GM23338 (cell line): ENCODE data around the gene PUM2.

Source experiments
- CREB1 ChIP-seq: fragments of 250-450 bp; sonication (Bioruptor Pico); IDR thresholded peaks from 2 replicates; pipeline ENCODE4 v1.5.0; 2020; ENCODE audit warnings: low read depth, mild to moderate bottlenecking, moderate library complexity
- EZH2 ChIP-seq: fragments of 200-600 bp; sonication (generic); IDR thresholded peaks from one replicate; pipeline ENCODE4 v1.8.0; 2017; ENCODE audit warnings: antibody characterized with exemption, mild to moderate bottlenecking, low read depth; ENCODE audit not compliant: unreplicated experiment
- EZH2phosphoT487 ChIP-seq: fragments of 200-600 bp; sonication (generic); IDR thresholded peaks from one replicate; pipeline ENCODE4 v1.8.1; 2018; ENCODE audit warnings: antibody characterized with exemption; ENCODE audit not compliant: unreplicated experiment
- JUNB ChIP-seq: IDR thresholded peaks from one replicate; pipeline ENCODE4 v1.6.1; 2016; ENCODE audit warnings: antibody characterized with exemption; ENCODE audit not compliant: unreplicated experiment
- NANOG ChIP-seq: IDR thresholded peaks from 2 replicates; pipeline ENCODE4 v1.6.1; 2016; ENCODE audit warnings: antibody characterized with exemption, borderline replicate concordance
- POLR2AphosphoS5 ChIP-seq: IDR thresholded peaks from 2 replicates; pipeline ENCODE4 v1.6.1; 2016; ENCODE audit warnings: antibody characterized with exemption, low read depth
- STAT1 ChIP-seq: IDR thresholded peaks from one replicate; pipeline ENCODE4 v1.6.1; 2016; ENCODE audit warnings: antibody characterized with exemption; ENCODE audit not compliant: unreplicated experiment
- ZNF114 ChIP-seq: fragments of 250-450 bp; sonication (Bioruptor Pico); IDR thresholded peaks from 2 replicates; pipeline ENCODE4 v1.5.0; 2020; ENCODE audit warnings: mild to moderate bottlenecking, moderate library complexity
- ZNF331 ChIP-seq: fragments of 250-450 bp; sonication (Bioruptor Pico); IDR thresholded peaks from 2 replicates; pipeline ENCODE4 v1.5.0; 2020; ENCODE audit warnings: low read depth, mild to moderate bottlenecking, moderate library complexity
- TF ChIP-seq, protein P1 (sequence below), 2 experiments: fragments of 200-600 bp in 1 of 2; sonication (generic) in 1 of 2; conservative IDR thresholded peaks; 2 replicates each; pipeline versions ENCODE4 v1.5.1 to v1.6.1; 2016 to 2017; ENCODE audit warnings: antibody characterized with exemption in 2 of 2, low read depth in 2 of 2, mild to moderate bottlenecking in 2 of 2, moderate library complexity in 1 of 2
- TF ChIP-seq, protein P2 (sequence below): IDR thresholded peaks from 2 replicates; pipeline ENCODE4 v1.6.1; 2016; ENCODE audit warnings: antibody characterized with exemption
- TF ChIP-seq, protein P3 (sequence below): IDR thresholded peaks from one replicate; pipeline ENCODE4 v1.6.1; 2018; ENCODE audit warnings: antibody characterized with exemption; ENCODE audit not compliant: unreplicated experiment

DNA sequence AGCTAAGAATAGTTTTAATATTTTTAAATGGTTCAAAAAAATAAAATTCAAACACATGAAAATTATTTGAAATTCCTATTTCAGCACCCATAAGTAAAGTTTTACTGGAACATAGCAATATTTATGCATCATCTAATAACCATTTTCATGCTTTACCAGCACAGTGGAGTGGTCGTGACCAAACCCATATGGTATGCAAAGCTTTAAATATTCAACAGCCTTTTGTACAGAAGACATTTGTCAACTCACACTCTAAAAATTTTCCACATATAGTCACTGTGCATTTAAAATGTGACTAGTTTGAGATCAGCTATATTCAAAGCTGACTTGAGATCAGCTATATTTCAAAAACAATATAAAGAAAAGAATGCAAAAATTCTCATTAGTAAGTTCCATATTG lies 46.2 kb downstream of the PUM2 start:
- no peak for TF ChIP-seq POLR2AphosphoS5
- TF ChIP-seq, protein P1, sequence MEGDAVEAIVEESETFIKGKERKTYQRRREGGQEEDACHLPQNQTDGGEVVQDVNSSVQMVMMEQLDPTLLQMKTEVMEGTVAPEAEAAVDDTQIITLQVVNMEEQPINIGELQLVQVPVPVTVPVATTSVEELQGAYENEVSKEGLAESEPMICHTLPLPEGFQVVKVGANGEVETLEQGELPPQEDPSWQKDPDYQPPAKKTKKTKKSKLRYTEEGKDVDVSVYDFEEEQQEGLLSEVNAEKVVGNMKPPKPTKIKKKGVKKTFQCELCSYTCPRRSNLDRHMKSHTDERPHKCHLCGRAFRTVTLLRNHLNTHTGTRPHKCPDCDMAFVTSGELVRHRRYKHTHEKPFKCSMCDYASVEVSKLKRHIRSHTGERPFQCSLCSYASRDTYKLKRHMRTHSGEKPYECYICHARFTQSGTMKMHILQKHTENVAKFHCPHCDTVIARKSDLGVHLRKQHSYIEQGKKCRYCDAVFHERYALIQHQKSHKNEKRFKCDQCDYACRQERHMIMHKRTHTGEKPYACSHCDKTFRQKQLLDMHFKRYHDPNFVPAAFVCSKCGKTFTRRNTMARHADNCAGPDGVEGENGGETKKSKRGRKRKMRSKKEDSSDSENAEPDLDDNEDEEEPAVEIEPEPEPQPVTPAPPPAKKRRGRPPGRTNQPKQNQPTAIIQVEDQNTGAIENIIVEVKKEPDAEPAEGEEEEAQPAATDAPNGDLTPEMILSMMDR (conservative IDR thresholded peaks at IDR 0.05; ENCODE audit: low read depth in 2 of 2) = no peak
- TF ChIP-seq EZH2 = no peak
- TF ChIP-seq EZH2phosphoT487 = no peak
- no peak for TF ChIP-seq CREB1 (CRISPR knock-in tag)
- no peak for TF ChIP-seq NANOG
- TF ChIP-seq, protein P2, sequence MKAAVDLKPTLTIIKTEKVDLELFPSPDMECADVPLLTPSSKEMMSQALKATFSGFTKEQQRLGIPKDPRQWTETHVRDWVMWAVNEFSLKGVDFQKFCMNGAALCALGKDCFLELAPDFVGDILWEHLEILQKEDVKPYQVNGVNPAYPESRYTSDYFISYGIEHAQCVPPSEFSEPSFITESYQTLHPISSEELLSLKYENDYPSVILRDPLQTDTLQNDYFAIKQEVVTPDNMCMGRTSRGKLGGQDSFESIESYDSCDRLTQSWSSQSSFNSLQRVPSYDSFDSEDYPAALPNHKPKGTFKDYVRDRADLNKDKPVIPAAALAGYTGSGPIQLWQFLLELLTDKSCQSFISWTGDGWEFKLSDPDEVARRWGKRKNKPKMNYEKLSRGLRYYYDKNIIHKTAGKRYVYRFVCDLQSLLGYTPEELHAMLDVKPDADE = no peak
- TF ChIP-seq, protein P3, sequence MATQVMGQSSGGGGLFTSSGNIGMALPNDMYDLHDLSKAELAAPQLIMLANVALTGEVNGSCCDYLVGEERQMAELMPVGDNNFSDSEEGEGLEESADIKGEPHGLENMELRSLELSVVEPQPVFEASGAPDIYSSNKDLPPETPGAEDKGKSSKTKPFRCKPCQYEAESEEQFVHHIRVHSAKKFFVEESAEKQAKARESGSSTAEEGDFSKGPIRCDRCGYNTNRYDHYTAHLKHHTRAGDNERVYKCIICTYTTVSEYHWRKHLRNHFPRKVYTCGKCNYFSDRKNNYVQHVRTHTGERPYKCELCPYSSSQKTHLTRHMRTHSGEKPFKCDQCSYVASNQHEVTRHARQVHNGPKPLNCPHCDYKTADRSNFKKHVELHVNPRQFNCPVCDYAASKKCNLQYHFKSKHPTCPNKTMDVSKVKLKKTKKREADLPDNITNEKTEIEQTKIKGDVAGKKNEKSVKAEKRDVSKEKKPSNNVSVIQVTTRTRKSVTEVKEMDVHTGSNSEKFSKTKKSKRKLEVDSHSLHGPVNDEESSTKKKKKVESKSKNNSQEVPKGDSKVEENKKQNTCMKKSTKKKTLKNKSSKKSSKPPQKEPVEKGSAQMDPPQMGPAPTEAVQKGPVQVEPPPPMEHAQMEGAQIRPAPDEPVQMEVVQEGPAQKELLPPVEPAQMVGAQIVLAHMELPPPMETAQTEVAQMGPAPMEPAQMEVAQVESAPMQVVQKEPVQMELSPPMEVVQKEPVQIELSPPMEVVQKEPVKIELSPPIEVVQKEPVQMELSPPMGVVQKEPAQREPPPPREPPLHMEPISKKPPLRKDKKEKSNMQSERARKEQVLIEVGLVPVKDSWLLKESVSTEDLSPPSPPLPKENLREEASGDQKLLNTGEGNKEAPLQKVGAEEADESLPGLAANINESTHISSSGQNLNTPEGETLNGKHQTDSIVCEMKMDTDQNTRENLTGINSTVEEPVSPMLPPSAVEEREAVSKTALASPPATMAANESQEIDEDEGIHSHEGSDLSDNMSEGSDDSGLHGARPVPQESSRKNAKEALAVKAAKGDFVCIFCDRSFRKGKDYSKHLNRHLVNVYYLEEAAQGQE = no peak
- no peak for TF ChIP-seq STAT1
- TF ChIP-seq JUNB = no peak
- TF ChIP-seq ZNF331 (CRISPR knock-in tag) = no peak
- TF ChIP-seq ZNF114 = no peak
